ENCODE results near the gene CDC5L. TPM values are rescaled to one million over a fixed set of nuclear protein-coding genes. Genes with fewer than 3 reads are reported as not detected.

CDC5L gene
- total RNA-seq, 1 donor from 2014 or later: 28.7 TPM

- H3K27ac Mint-ChIP-seq: no peak overlapping the region
- no peaks in the 10 kb centered on the region for H3K27me3 Mint-ChIP-seq
- no peak for DNase-seq (ENCODE audit: extremely low spot score, unreplicated experiment)
- peaks cover 57% of the 10 kb centered on the region for H3K36me3 Mint-ChIP-seq
- no peak for TF ChIP-seq CTCF (conservative IDR thresholded peaks at IDR 0.05)
- H3K9me3 Mint-ChIP-seq: peaks cover 4% of the 10 kb centered on the region
- H3K4me3 Mint-ChIP-seq: no peak overlapping the region
- H3K4me1 Mint-ChIP-seq (ENCODE audit: unreplicated experiment): no peaks in the 10 kb centered on the region
Observed at GRCh38 chr6:44415873-44416502, 28.5 kb downstream of the CDC5L start.

GRCh38 chr6:44422531-44422930 is 35.0 kb downstream of the CDC5L start:
- Mint-ChIP-seq H3K36me3 (peaks cover 41% of the 10 kb centered on the region), H3K4me3 (no peak overlapping the region), H3K4me1 (ENCODE audit: unreplicated experiment) (no peaks in the 10 kb centered on the region), H3K27me3 (no peaks in the 10 kb centered on the region), H3K27ac (no peak overlapping the region), H3K9me3 (no peaks in the 10 kb centered on the region)
- no peak for DNase-seq (ENCODE audit: extremely low spot score, unreplicated experiment)
- no peak for TF ChIP-seq CTCF (conservative IDR thresholded peaks at IDR 0.05)

- H3K36me3 Mint-ChIP-seq: peaks cover 40% of the 10 kb centered on the region
- no peak for TF ChIP-seq CTCF (conservative IDR thresholded peaks at IDR 0.05)
- H3K27me3 Mint-ChIP-seq: no peaks in the 10 kb centered on the region
- no peak for DNase-seq (ENCODE audit: extremely low spot score, unreplicated experiment)
- H3K4me1 Mint-ChIP-seq (ENCODE audit: unreplicated experiment): no peaks in the 10 kb centered on the region
- no peak overlapping the region for H3K27ac Mint-ChIP-seq
- no peaks in the 10 kb centered on the region for H3K9me3 Mint-ChIP-seq
- no peak overlapping the region for H3K4me3 Mint-ChIP-seq
Observed at GRCh38 chr6:44423306-44423705, 35.8 kb downstream of the CDC5L start.

GRCh38 chr6:44425951-44426350 is 38.4 kb downstream of the CDC5L start:
- Mint-ChIP-seq H3K27ac (no peak overlapping the region), H3K4me3 (no peak overlapping the region), H3K36me3 (peaks cover 29% of the 10 kb centered on the region), H3K27me3 (no peaks in the 10 kb centered on the region), H3K4me1 (ENCODE audit: unreplicated experiment) (no peaks in the 10 kb centered on the region), H3K9me3 (no peaks in the 10 kb centered on the region)
- no peak for TF ChIP-seq CTCF (conservative IDR thresholded peaks at IDR 0.05)
- DNase-seq (ENCODE audit: extremely low spot score, unreplicated experiment): no peak

- no peak overlapping the region for H3K27ac Mint-ChIP-seq
- H3K36me3 Mint-ChIP-seq: peaks cover 17% of the 10 kb centered on the region
Observed at GRCh38 chr6:44428682-44429081, 41.2 kb downstream of the CDC5L start.

More at GRCh38 chr6:44428682-44429081, 41.2 kb downstream of the CDC5L start:
- peaks cover 3% of the 10 kb centered on the region for H3K4me1 Mint-ChIP-seq (ENCODE audit: unreplicated experiment)
- no peak for TF ChIP-seq CTCF (conservative IDR thresholded peaks at IDR 0.05)
- no peak overlapping the region for H3K4me3 Mint-ChIP-seq
- H3K27me3 Mint-ChIP-seq: no peaks in the 10 kb centered on the region
- no peaks in the 10 kb centered on the region for H3K9me3 Mint-ChIP-seq
- no peak for DNase-seq (ENCODE audit: extremely low spot score, unreplicated experiment)
